GM18520 (cell line): Measurements from ENCODE around the gene VTA1.
"Not testable (repeated sequence)": the region's sequence is repeated elsewhere in the genome, so short reads cannot be mapped to it uniquely, and the experiment has no call there.

Experiments used
- ATAC-seq: cut with Tn5 transposase; IDR thresholded peaks from one replicate; pipeline ENCODE4 v1.9.1; 2021; ENCODE audit not compliant: unreplicated experiment

The VTA1 gene

GRCh38 chr6:142223938-142224337 lies 76.9 kb downstream of the VTA1 start:
- ATAC-seq, result no peak

GRCh38 chr6:142225115-142225514 lies 78.1 kb downstream of the VTA1 start:
- no peak for ATAC-seq

- ATAC-seq, result no peak
Measured at GRCh38 chr6:142225552-142225951, 78.5 kb downstream of the VTA1 start.

GRCh38 chr6:142226731-142227130 lies 79.7 kb downstream of the VTA1 start:
- no peak for ATAC-seq

GRCh38 chr6:142229518-142230270 lies 82.6 kb downstream of the VTA1 start:
- ATAC-seq, result not testable (repeated sequence)

- ATAC-seq, result not testable (repeated sequence)
Measured at GRCh38 chr6:142232206-142233044, 85.4 kb downstream of the VTA1 start.

GRCh38 chr6:142233945-142234682 lies 87.1 kb downstream of the VTA1 start:
- ATAC-seq, result no peak

- no peak for ATAC-seq
Measured at GRCh38 chr6:142235272-142235671, 88.2 kb downstream of the VTA1 start.

GRCh38 chr6:142235791-142236190 lies 88.7 kb downstream of the VTA1 start:
- no peak for ATAC-seq

GRCh38 chr6:142236691-142237090 lies 89.6 kb downstream of the VTA1 start:
- ATAC-seq, result no peak

- ATAC-seq, result no peak
Measured at GRCh38 chr6:142238881-142239280, 91.8 kb downstream of the VTA1 start.

- ATAC-seq, result no peak
Measured at GRCh38 chr6:142240179-142240578, 93.1 kb downstream of the VTA1 start.

- no peak for ATAC-seq
Measured at GRCh38 chr6:142241061-142241460, 94.0 kb downstream of the VTA1 start.

GRCh38 chr6:142242269-142242668 lies 95.2 kb downstream of the VTA1 start:
- no peak for ATAC-seq

- ATAC-seq, result no peak
Measured at GRCh38 chr6:142246960-142247359, 99.9 kb downstream of the VTA1 start.

GRCh38 chr6:142249266-142249665 lies 102.2 kb downstream of the VTA1 start:
- ATAC-seq, result no peak

GRCh38 chr6:142251930-142252445 lies 104.9 kb downstream of the VTA1 start:
- ATAC-seq, result no peak

GRCh38 chr6:142254513-142254912 lies 107.5 kb downstream of the VTA1 start:
- no peak for ATAC-seq

GRCh38 chr6:142255785-142256184 lies 108.7 kb downstream of the VTA1 start:
- ATAC-seq, result no peak

GRCh38 chr6:142258305-142258704 lies 111.2 kb downstream of the VTA1 start:
- ATAC-seq, result no peak

- no peak for ATAC-seq
Measured at GRCh38 chr6:142258757-142259156, 111.7 kb downstream of the VTA1 start.
